K562 (cell line): Measurements from ENCODE around the gene TP53TG5. TPM values are rescaled to one million over a fixed set of nuclear protein-coding genes. Genes with fewer than 3 reads are reported as not detected.

ENCODE experiments used
- ATAC-seq: fragments of 200-7000 bp; cut with Tn5 transposase; 3 replicates; pipeline ENCODE4 v1.9.1; 2020; ENCODE audit warnings: moderate library complexity
- BruUV-seq: library from RNA; stranded (reverse); fragments of 400-500 nt; replicated peaks from 2 replicates; lab custom pipeline; 2021; lab: Mats Ljungman, UMichigan
- CTCF ChIA-PET: fragments of 300-600 bp; formaldehyde crosslinking; extraction: SDS; loops from one replicate; lab custom pipeline; 2021; ENCODE audit warnings: low intra/inter-chr PET ratio; lab: Yijun Ruan, JAX
- POLR2A ChIA-PET: fragments of 300-600, 350-650 bp; sonication (Branson Sonifier 250); formaldehyde crosslinking; extraction: SDS; loops from one replicate; lab custom pipeline; 2021; ENCODE audit warnings: antibody characterized with exemption, inconsistent platforms; lab: Yijun Ruan, JAX
- DNase-seq, 4 experiments: peaks; one replicate each; pipeline versions ENCODE4 v3.0.0 to v3.0.0-alpha.2; 2011 to 2018; ENCODE audit warnings: low spot score in 3 of 4, mixed read lengths in 3 of 4; ENCODE audit errors: extremely low read depth in 1 of 4
- FAIRE-seq: peaks from 2 replicates; lab custom pipeline; 2011; peaks lifted over from hg19 to GRCh38; lab: Jason Lieb, UNC
- H2AFZ ChIP-seq: 2 replicates; pipeline ENCODE4 v1.6.0; 2011; ENCODE audit warnings: low read depth, low read length, control low read depth, inconsistent platforms
- H3K27ac ChIP-seq: fragments of 200-600 bp; 3 replicates; pipeline ENCODE4 v1.8.0; 2011; ENCODE audit warnings: low read depth, mild to moderate bottlenecking, control low read depth, inconsistent platforms, low read length, moderate library complexity, mixed read lengths; ENCODE audit errors: extremely low read depth
- H3K27me3 ChIP-seq, 2 experiments: fragments of 300-600 bp in 1 of 2; 2 replicates in 1 of 2; 3 replicates in 1 of 2; pipeline versions ENCODE4 v1.6.0 to v1.8.0; 2011; ENCODE audit warnings: inconsistent platforms in 2 of 2, low read length in 2 of 2, mild to moderate bottlenecking in 1 of 2, mixed read lengths in 1 of 2, moderate library complexity in 1 of 2; ENCODE audit not compliant: control insufficient read depth in 2 of 2, insufficient read depth in 2 of 2
- H3K36me3 ChIP-seq: fragments of 300-600 bp; 3 replicates; pipeline ENCODE4 v1.8.0; 2011; ENCODE audit warnings: mild to moderate bottlenecking, low read length, inconsistent platforms; ENCODE audit not compliant: control insufficient read depth, insufficient read depth
- H3K4me1 ChIP-seq, 2 experiments: fragments of 200-600 bp in 1 of 2; replicated peaks in 1 of 2; 2 replicates in 1 of 2; 3 replicates in 1 of 2; pipeline versions ENCODE4 v1.5.1 to v1.8.0; 2011; ENCODE audit warnings: inconsistent platforms in 2 of 2, low read length in 2 of 2, mild to moderate bottlenecking in 1 of 2, mixed read lengths in 1 of 2, moderate library complexity in 1 of 2; ENCODE audit not compliant: control insufficient read depth in 2 of 2, insufficient read depth in 2 of 2
- H3K4me2 ChIP-seq: 2 replicates; pipeline ENCODE4 v1.6.1; 2011; ENCODE audit warnings: low read length, control low read depth, inconsistent platforms, mixed read lengths; ENCODE audit not compliant: insufficient read depth
- H3K4me3 ChIP-seq: fragments of 200-600 bp; sonication (generic), shearing (Covaris generic); 2 replicates; pipeline ENCODE4 v1.5.1; 2016; ENCODE audit warnings: control low read depth, inconsistent platforms
- H3K79me2 ChIP-seq: fragments of 200-600 bp; 3 replicates; pipeline ENCODE4 v1.8.0; 2011; ENCODE audit warnings: low read length, inconsistent platforms; ENCODE audit not compliant: control insufficient read depth, insufficient read depth
- H3K9ac ChIP-seq, 2 experiments: 2 replicates each; pipeline versions ENCODE4 v1.6.0 to v1.6.1; 2011; ENCODE audit warnings: low read depth in 2 of 2, low read length in 2 of 2, control low read depth in 1 of 2, inconsistent platforms in 1 of 2, mild to moderate bottlenecking in 1 of 2, mixed read lengths in 1 of 2; ENCODE audit not compliant: insufficient read depth in 1 of 2
- H3K9me1 ChIP-seq: one replicate; pipeline ENCODE4 v1.6.0; 2011; ENCODE audit warnings: inconsistent platforms, mild to moderate bottlenecking, low read length, moderate library complexity; ENCODE audit not compliant: control insufficient read depth, insufficient read depth
- H3K9me3 ChIP-seq: replicated peaks from 2 replicates; pipeline ENCODE4 v1.5.1; 2011; ENCODE audit warnings: low read depth, low read length, inconsistent platforms; ENCODE audit not compliant: control insufficient read depth, insufficient read depth
- H4K20me1 ChIP-seq: replicated peaks from 2 replicates; pipeline ENCODE4 v1.6.1; 2011; ENCODE audit warnings: low read length, inconsistent platforms, mixed read lengths; ENCODE audit not compliant: control insufficient read depth, insufficient read depth
- BRD4 ChIP-seq: fragments of 200-600 bp; sonication (generic); IDR thresholded peaks from 2 replicates; pipeline ENCODE4 v1.6.1; 2017; ENCODE audit warnings: inconsistent platforms
- GABPB1 ChIP-seq: sonication (generic); formaldehyde crosslinking; IDR thresholded peaks from 2 replicates; pipeline ENCODE4 v1.8.0; 2022; ENCODE audit warnings: mild to moderate bottlenecking, missing genetic modification reagents
- JUND ChIP-seq, 2 experiments: IDR thresholded peaks; 2 replicates in 1 of 2; 3 replicates in 1 of 2; pipeline ENCODE4 v1.6.1; 2011; ENCODE audit warnings: borderline replicate concordance in 2 of 2, low read depth in 2 of 2, low read length in 2 of 2, improper control_type of control experiment in 1 of 2, missing biosample characterization in 1 of 2, missing genetic modification characterization in 1 of 2, missing genetic modification reagents in 1 of 2
- REST ChIP-seq, 2 experiments: fragments of 450-650 bp; formaldehyde crosslinking in 1 of 2; IDR thresholded peaks; 2 replicates each; pipeline versions ENCODE4 v1.4.0 to v1.6.1; 2014 to 2020; ENCODE audit warnings: mild to moderate bottlenecking in 2 of 2, borderline replicate concordance in 1 of 2, low read depth in 1 of 2
- ZNF77 ChIP-seq: fragments of 250-450 bp; sonication (Bioruptor Pico); IDR thresholded peaks from 2 replicates; pipeline ENCODE4 v1.5.0; 2020
- WGBS: fragments of 100-300 bp; shearing (Covaris generic); methylation state at CpG from one replicate; pipeline ENCODE4 v1.1.6; 2016; ENCODE audit warnings: low coverage, mixed read lengths; ENCODE audit not compliant: insufficient coverage; ENCODE audit errors: missing lambda C conversion rate; 5-methylcytosine and 5-hydroxymethylcytosine counted together
- in situ Hi-C: fragments of 300-500 bp; cut with MboI; formaldehyde crosslinking; loops from 4 replicates; pipeline ENCODE4 v1.15.0; 2018; ENCODE audit warnings: inconsistent platforms, mixed read lengths
- intact Hi-C: fragments of 100-400 bp; cut with micrococcal nuclease; formaldehyde crosslinking; loops from 2 replicates; pipeline ENCODE4 v1.14.2; 2022
- polyA plus RNA-seq, 8 experiments: library from polyadenylated mRNA; depleted of rRNA in 4 of 8; stranded (reverse) in 5 of 8; unstranded in 3 of 8; fragments of >200 nt; fragmentation: Nextera tagmentation in 2 of 8; fragmentation: Illumina TruSeq in 1 of 8; extraction: Ambion mirVana in 2 of 8; extraction: Trizol in 1 of 8; gene quantifications; 2 replicates each; pipeline versions ENCODE4 v1.2.1 to v1.2.3, GENCODE V29; 2011 to 2014; ENCODE audit warnings: inconsistent platforms in 1 of 8, missing spikeins in 1 of 8
- total RNA-seq, 7 experiments: library from RNA; depleted of rRNA in 6 of 7; stranded (reverse); fragments of >200 nt in 6 of 7; fragmentation: Illumina TruSeq in 2 of 7; extraction: Trizol in 2 of 7; gene quantifications; 2 replicates each; pipeline versions ENCODE4 v1.2.1 to v1.2.3, GENCODE V29; 2011 to 2021; ENCODE audit warnings: low replicate concordance in 1 of 7

Gene TP53TG5
- total and polyA plus RNA-seq, 9 of the 15 experiments (the other 6 are each of a cell fraction or from before 2014, with no cell fraction given) = 0.04 to 0.05 (median 0.04) TPM; not detected in 6

- no TSS peak for BruUV-seq
- no peak for TF ChIP-seq GABPB1 (CRISPR knock-in tag)
- H3K9me1 ChIP-seq = no peaks in the 10 kb centered on the region
- no peak for FAIRE-seq
- WGBS = 34% methylated on average over 6 of the region's 7 CpGs
- POLR2A ChIA-PET = no interaction called here
- no peaks in the 10 kb centered on the region for H3K79me2 ChIP-seq
- H3K9ac ChIP-seq = no peak overlapping the region; a peak in 1 of 4 replicates
- H3K9me3 ChIP-seq = peaks cover 2% of the 10 kb centered on the region; the same call in 1 of the 2 replicates
- no peaks in the 10 kb centered on the region for H4K20me1 ChIP-seq
- H3K4me1 ChIP-seq = peaks cover 0 to 3% of the 10 kb centered on the region in 2 experiments; a peak in 1 of 5 replicates
- ATAC-seq = no peak
- H3K27me3 ChIP-seq = no peaks in the 10 kb centered on the region
- no peak overlapping the region for H3K27ac ChIP-seq
- in situ Hi-C loops (no loop called here), intact Hi-C loops (no loop called here)
- H3K36me3 ChIP-seq = no peaks in the 10 kb centered on the region
- DNase-seq = no peak
- CTCF ChIA-PET = no interaction called here
- no peak overlapping the region for H3K4me3 ChIP-seq
- H3K4me2 ChIP-seq = no peak overlapping the region
- H2AFZ ChIP-seq = no peak overlapping the region
Measured at GRCh38 chr20:45395114-45395415, 16.9 kb upstream of the TP53TG5 start.

GRCh38 chr20:45394221-45395113 lies 16.3 kb upstream of the TP53TG5 start:
- peaks cover 0 to 3% of the 10 kb centered on the region in 2 experiments; a peak in 1 of 5 replicates for H3K4me1 ChIP-seq
- H3K36me3 ChIP-seq = no peaks in the 10 kb centered on the region
- no peak overlapping the region for H3K27ac ChIP-seq
- H3K4me2 ChIP-seq = no peak overlapping the region
- in situ Hi-C loops = no loop called here
- 42% methylated on average over 17 of the region's 21 CpGs for WGBS
- H3K9me1 ChIP-seq = no peaks in the 10 kb centered on the region
- intact Hi-C loops = no loop called here
- DNase-seq (no peak), FAIRE-seq (no peak), ATAC-seq (no peak)
- no peaks in the 10 kb centered on the region for H3K79me2 ChIP-seq
- H4K20me1 ChIP-seq = no peaks in the 10 kb centered on the region
- no TSS peak for BruUV-seq
- no peaks in the 10 kb centered on the region for H3K27me3 ChIP-seq
- no peak overlapping the region; a peak in 1 of 4 replicates for H3K9ac ChIP-seq
- ChIA-PET POLR2A (interaction anchor here (0.6 to 0.7 kb wide), 2 partner anchors 517 to 1880 kb away, joined by 3 to 4 read pairs; no protein-coding TSS in a partner anchor), CTCF (no interaction called here)
- no peaks in the 10 kb centered on the region for H3K9me3 ChIP-seq
- H2AFZ ChIP-seq = no peak overlapping the region
- no peak overlapping the region for H3K4me3 ChIP-seq
- no peak for TF ChIP-seq JUND (IDR thresholded peaks at IDR 0.05; ENCODE audit: borderline replicate concordance, low read depth, low read length)
- no peak for TF ChIP-seq JUND (tag; IDR thresholded peaks at IDR 0.05; ENCODE audit: borderline replicate concordance, low read depth, low read length)
- TF ChIP-seq BRD4 = no peak
- TF ChIP-seq REST (IDR thresholded peaks at IDR 0.05; ENCODE audit: borderline replicate concordance) = no peak
- TF ChIP-seq REST (CRISPR knock-in tag; IDR thresholded peaks at IDR 0.05; ENCODE audit: low read depth) = no peak
- TF ChIP-seq ZNF77 = no peak
